ENCODE measurements around the gene CHST12.

DNA sequence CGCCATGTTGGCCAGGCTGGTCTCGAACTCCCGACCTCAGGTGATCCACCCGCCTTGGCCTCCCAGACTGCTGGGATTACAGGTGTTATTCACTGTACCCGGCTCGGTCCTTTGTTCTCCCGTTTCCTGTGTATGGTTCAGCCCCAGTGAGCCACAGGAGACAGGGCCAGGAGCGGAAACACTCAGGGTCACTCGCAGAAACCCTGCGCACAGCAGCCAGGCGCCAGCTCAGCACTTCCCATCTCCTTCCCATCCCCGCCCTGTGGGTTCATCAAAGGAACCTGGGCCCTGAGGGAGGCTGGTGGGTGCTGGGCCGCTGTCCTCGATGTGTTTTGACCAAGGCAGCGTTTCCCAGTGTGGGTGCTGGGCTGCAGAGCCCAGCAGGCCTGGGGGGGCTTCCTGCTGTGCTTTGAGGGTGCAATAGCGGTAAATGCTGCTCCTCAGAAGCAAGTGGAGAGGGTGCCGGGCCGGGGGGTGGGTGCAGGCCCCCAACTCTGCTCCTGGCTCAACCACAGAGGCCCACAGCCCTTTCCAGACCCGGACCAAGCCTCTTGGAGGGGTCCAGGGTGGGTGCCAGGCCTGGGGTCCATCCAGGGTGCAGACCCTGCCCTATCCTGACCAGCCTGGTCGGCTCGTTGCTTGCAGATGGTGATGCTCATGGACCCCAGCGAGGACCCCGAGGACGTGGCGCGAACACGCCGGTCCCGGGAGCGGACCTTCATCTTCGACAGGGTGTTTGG, 15.3 kb upstream of the CHST12 start:
- TF ChIP-seq, protein P1, sequence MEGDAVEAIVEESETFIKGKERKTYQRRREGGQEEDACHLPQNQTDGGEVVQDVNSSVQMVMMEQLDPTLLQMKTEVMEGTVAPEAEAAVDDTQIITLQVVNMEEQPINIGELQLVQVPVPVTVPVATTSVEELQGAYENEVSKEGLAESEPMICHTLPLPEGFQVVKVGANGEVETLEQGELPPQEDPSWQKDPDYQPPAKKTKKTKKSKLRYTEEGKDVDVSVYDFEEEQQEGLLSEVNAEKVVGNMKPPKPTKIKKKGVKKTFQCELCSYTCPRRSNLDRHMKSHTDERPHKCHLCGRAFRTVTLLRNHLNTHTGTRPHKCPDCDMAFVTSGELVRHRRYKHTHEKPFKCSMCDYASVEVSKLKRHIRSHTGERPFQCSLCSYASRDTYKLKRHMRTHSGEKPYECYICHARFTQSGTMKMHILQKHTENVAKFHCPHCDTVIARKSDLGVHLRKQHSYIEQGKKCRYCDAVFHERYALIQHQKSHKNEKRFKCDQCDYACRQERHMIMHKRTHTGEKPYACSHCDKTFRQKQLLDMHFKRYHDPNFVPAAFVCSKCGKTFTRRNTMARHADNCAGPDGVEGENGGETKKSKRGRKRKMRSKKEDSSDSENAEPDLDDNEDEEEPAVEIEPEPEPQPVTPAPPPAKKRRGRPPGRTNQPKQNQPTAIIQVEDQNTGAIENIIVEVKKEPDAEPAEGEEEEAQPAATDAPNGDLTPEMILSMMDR (IDR thresholded peaks at IDR 0.05; ENCODE audit: poor library complexity, severe bottlenecking) = no peak
- no peak for TF ChIP-seq RAD21 (conservative IDR thresholded peaks at IDR 0.05)
- no peak for TF ChIP-seq EZH2 (IDR thresholded peaks at IDR 0.05; ENCODE audit: borderline replicate concordance, insufficient read depth, low read length, poor library complexity, severe bottlenecking)
- no peak for TF ChIP-seq EP300 (conservative IDR thresholded peaks at IDR 0.05; ENCODE audit: poor library complexity, severe bottlenecking)

Data from neural cell (in vitro differentiated cells).